ACC112 (cell line): ENCODE measurements around the gene HDLBP.

Experiments
- H2AFZ ChIP-seq: fragments of 200-600 bp; sonication (generic); one replicate; pipeline ENCODE4 v1.6.0; 2017; ENCODE audit warnings: antibody characterized with exemption, low read length; ENCODE audit not compliant: unreplicated experiment
- H3K27ac ChIP-seq: fragments of 200-600 bp; sonication (generic); 2 replicates; pipeline ENCODE4 v1.5.1; 2014; ENCODE audit warnings: low read depth, mild to moderate bottlenecking, antibody characterized with exemption, low read length, moderate library complexity
- H3K27me3 ChIP-seq: fragments of 200-600 bp; sonication (generic); 2 replicates; pipeline ENCODE4 v1.6.1; 2014; ENCODE audit warnings: mild to moderate bottlenecking, antibody characterized with exemption, low read length, moderate library complexity, mixed read lengths; ENCODE audit not compliant: insufficient read depth
- H3K36me3 ChIP-seq: fragments of 200-600 bp; sonication (generic); 2 replicates; pipeline ENCODE4 v1.6.1; 2016; ENCODE audit warnings: mild to moderate bottlenecking, antibody characterized with exemption, low read length, moderate library complexity, mixed read lengths; ENCODE audit not compliant: insufficient read depth
- H3K4me1 ChIP-seq: fragments of 200-600 bp; sonication (generic); one replicate; pipeline ENCODE4 v1.6.1; 2016; ENCODE audit warnings: low read length, mixed read lengths; ENCODE audit not compliant: insufficient read depth, unreplicated experiment, control insufficient read depth
- H3K4me3 ChIP-seq: fragments of 200-600 bp; sonication (generic); 2 replicates; pipeline ENCODE4 v1.5.1; 2014; ENCODE audit warnings: mild to moderate bottlenecking, low read depth, low read length
- H3K79me2 ChIP-seq: fragments of 200-600 bp; sonication (generic); one replicate; pipeline ENCODE4 v1.6.0; 2016; ENCODE audit warnings: low read length; ENCODE audit not compliant: control insufficient read depth, unreplicated experiment, insufficient read depth

Gene HDLBP

GRCh38 chr2:241190291-241190981 lies 125.0 kb downstream of the HDLBP start:
- H3K4me1 ChIP-seq: no peaks in the 10 kb centered on the region
- no peak overlapping the region for H3K27ac ChIP-seq
- no peak overlapping the region for H3K4me3 ChIP-seq
- no peak overlapping the region for H2AFZ ChIP-seq
- no peaks in the 10 kb centered on the region for H3K79me2 ChIP-seq
- H3K27me3 ChIP-seq: peaks cover 4% of the 10 kb centered on the region; the same call in 1 of the 2 replicates
- no peaks in the 10 kb centered on the region for H3K36me3 ChIP-seq

- Histone ChIP-seq H3K27ac (no peak overlapping the region), H3K79me2 (no peaks in the 10 kb centered on the region), H3K4me1 (no peaks in the 10 kb centered on the region), H3K4me3 (no peak overlapping the region), H2AFZ (no peak overlapping the region), H3K27me3 (peaks cover 4% of the 10 kb centered on the region; the same call in 1 of the 2 replicates), H3K36me3 (no peaks in the 10 kb centered on the region)
These were observed 125.6 kb downstream of the HDLBP start for GRCh38 chr2:241189856-241190201.

GRCh38 chr2:241189093-241189855 lies 126.2 kb downstream of the HDLBP start:
- peaks cover 4% of the 10 kb centered on the region; the same call in 1 of the 2 replicates for H3K27me3 ChIP-seq
- H2AFZ ChIP-seq: no peak overlapping the region
- H3K79me2 ChIP-seq: no peaks in the 10 kb centered on the region
- no peaks in the 10 kb centered on the region for H3K36me3 ChIP-seq
- no peak overlapping the region for H3K27ac ChIP-seq
- H3K4me3 ChIP-seq: no peak overlapping the region
- H3K4me1 ChIP-seq: no peaks in the 10 kb centered on the region

- Histone ChIP-seq H3K36me3 (no peaks in the 10 kb centered on the region), H2AFZ (no peak within 1 kb of the TSS), H3K4me1 (no peaks in the 10 kb centered on the region), H3K79me2 (no peaks in the 10 kb centered on the region), H3K4me3 (no peak within 1 kb of the TSS), H3K27me3 (peaks cover 4% of the 10 kb centered on the region; the same call in 1 of the 2 replicates), H3K27ac (no peak within 1 kb of the TSS)
These were observed 126.9 kb downstream of the HDLBP start, which contains the start of gene ANO7 for GRCh38 chr2:241188361-241189092. Gene ANO7 (plus strand): TSS chr2:241188677. CDS start chr2:241190064, 1,387 bp downstream.

- Histone ChIP-seq H3K79me2 (no peaks in the 10 kb centered on the region), H3K4me1 (no peaks in the 10 kb centered on the region), H3K27ac (no peak overlapping the region), H3K27me3 (peaks cover 4% of the 10 kb centered on the region; the same call in 1 of the 2 replicates), H3K4me3 (no peak overlapping the region), H3K36me3 (no peaks in the 10 kb centered on the region), H2AFZ (no peak overlapping the region)
These were observed 127.6 kb downstream of the HDLBP start for GRCh38 chr2:241187918-241188234.

- Histone ChIP-seq H3K4me3 (no peak overlapping the region), H3K4me1 (no peaks in the 10 kb centered on the region), H3K36me3 (no peaks in the 10 kb centered on the region), H3K79me2 (no peaks in the 10 kb centered on the region), H3K27ac (no peak overlapping the region), H3K27me3 (peaks cover 4% of the 10 kb centered on the region; the same call in 1 of the 2 replicates), H2AFZ (no peak overlapping the region)
These were observed 128.2 kb downstream of the HDLBP start for GRCh38 chr2:241187101-241187917.

GRCh38 chr2:241185961-241186360 lies 129.5 kb downstream of the HDLBP start:
- H3K79me2 ChIP-seq: no peaks in the 10 kb centered on the region
- no peaks in the 10 kb centered on the region for H3K4me1 ChIP-seq
- H2AFZ ChIP-seq: no peak overlapping the region
- H3K27ac ChIP-seq: no peak overlapping the region
- no peak overlapping the region for H3K4me3 ChIP-seq
- no peaks in the 10 kb centered on the region for H3K36me3 ChIP-seq
- peaks cover 4% of the 10 kb centered on the region; the same call in 1 of the 2 replicates for H3K27me3 ChIP-seq

GRCh38 chr2:241184901-241185300 lies 130.6 kb downstream of the HDLBP start:
- Histone ChIP-seq H3K4me1 (no peaks in the 10 kb centered on the region), H2AFZ (no peak overlapping the region), H3K79me2 (no peaks in the 10 kb centered on the region), H3K27ac (no peak overlapping the region), H3K27me3 (peaks cover 4% of the 10 kb centered on the region; the same call in 1 of the 2 replicates), H3K4me3 (no peak overlapping the region), H3K36me3 (no peaks in the 10 kb centered on the region)

- no peaks in the 10 kb centered on the region for H3K36me3 ChIP-seq
- peaks cover 3% of the 10 kb centered on the region; the same call in 1 of the 2 replicates for H3K27me3 ChIP-seq
- no peak overlapping the region for H3K4me3 ChIP-seq
- no peak overlapping the region for H2AFZ ChIP-seq
- H3K27ac ChIP-seq: no peak overlapping the region
- H3K79me2 ChIP-seq: no peaks in the 10 kb centered on the region
- no peaks in the 10 kb centered on the region for H3K4me1 ChIP-seq
These were observed 132.3 kb downstream of the HDLBP start for GRCh38 chr2:241183221-241183620.

GRCh38 chr2:241182531-241183133 lies 132.8 kb downstream of the HDLBP start:
- no peaks in the 10 kb centered on the region for H3K79me2 ChIP-seq
- no peaks in the 10 kb centered on the region for H3K36me3 ChIP-seq
- H3K27ac ChIP-seq: no peak overlapping the region
- H2AFZ ChIP-seq: no peak overlapping the region
- no peak overlapping the region for H3K4me3 ChIP-seq
- H3K4me1 ChIP-seq: no peaks in the 10 kb centered on the region
- H3K27me3 ChIP-seq: no peaks in the 10 kb centered on the region
